Sigmoid colon (tissue), 4 donors: ENCODE results near the gene LMF1.

Experiments used
- EP300 ChIP-seq, 4 donors: sonication (generic); formaldehyde crosslinking; IDR thresholded peaks; one replicate each; pipeline ENCODE4 v1.6.1; 2017; ENCODE audit warnings: antibody characterized with exemption in 4 of 4
- POLR2A ChIP-seq, 2 donors: fragments of 450-650 bp; IDR thresholded peaks; one replicate each; pipeline ENCODE4 v1.6.1; 2016; ENCODE audit warnings: antibody characterized with exemption in 2 of 2, mild to moderate bottlenecking in 2 of 2, moderate library complexity in 2 of 2
- POLR2AphosphoS5 ChIP-seq, 4 donors: sonication (generic); formaldehyde crosslinking; IDR thresholded peaks; one replicate each; pipeline ENCODE4 v1.6.1; 2017; ENCODE audit warnings: antibody characterized with exemption in 4 of 4
- TF ChIP-seq, protein P1 (sequence below), 4 experiments: fragments of 450-650 bp in 3 of 4; fragments of 200-600 bp in 1 of 4; IDR thresholded peaks; one replicate each; pipeline ENCODE4 v1.5.1; 2016 to 2019; ENCODE audit warnings: antibody characterized with exemption in 4 of 4, mild to moderate bottlenecking in 3 of 4, moderate library complexity in 2 of 4

DNA sequence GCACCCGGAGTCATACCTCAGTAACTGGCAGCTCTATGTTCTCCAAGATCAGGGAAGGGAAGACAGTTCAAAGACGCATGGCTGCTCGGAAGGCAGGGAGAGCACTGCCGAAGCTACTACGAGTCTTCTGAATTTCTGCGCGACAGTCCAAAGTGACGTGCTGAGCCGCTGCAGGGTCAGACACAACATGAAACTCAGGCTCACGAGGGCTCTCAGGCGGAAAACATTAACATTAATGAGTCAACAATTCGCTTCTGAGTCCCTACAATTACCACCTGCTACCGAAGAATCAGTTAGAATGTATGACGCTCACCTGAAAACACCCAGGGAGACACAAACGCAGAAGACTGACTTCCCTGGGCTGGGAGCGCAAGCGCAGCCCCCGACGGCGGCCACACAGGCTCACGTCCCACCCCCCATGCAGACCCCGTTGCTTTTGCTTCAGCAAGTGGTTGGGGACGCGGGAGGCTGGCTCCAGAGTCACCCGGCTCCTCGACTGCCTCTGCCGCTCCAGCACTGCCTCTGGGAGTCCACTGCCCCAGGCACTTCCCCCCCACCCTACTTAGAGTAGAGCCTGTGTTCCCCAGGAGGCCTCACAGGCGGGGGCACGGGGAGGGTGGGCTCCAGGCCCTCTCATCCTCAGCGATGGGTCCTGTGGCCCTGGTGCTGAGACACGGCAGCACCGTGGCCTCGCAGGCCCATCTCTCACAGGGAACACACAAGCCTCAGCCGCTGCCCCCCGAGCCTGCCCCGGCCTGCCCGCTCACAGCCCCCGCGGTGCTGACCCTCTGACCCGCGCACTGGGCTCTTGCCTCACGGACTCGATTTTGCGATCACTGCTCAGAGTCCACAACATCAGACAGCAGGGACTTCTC, 38.9 kb downstream of the LMF1 start:
- TF ChIP-seq, protein P1, sequence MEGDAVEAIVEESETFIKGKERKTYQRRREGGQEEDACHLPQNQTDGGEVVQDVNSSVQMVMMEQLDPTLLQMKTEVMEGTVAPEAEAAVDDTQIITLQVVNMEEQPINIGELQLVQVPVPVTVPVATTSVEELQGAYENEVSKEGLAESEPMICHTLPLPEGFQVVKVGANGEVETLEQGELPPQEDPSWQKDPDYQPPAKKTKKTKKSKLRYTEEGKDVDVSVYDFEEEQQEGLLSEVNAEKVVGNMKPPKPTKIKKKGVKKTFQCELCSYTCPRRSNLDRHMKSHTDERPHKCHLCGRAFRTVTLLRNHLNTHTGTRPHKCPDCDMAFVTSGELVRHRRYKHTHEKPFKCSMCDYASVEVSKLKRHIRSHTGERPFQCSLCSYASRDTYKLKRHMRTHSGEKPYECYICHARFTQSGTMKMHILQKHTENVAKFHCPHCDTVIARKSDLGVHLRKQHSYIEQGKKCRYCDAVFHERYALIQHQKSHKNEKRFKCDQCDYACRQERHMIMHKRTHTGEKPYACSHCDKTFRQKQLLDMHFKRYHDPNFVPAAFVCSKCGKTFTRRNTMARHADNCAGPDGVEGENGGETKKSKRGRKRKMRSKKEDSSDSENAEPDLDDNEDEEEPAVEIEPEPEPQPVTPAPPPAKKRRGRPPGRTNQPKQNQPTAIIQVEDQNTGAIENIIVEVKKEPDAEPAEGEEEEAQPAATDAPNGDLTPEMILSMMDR (IDR thresholded peaks at IDR 0.05): no peak
- TF ChIP-seq POLR2A (IDR thresholded peaks at IDR 0.05) (no peak), POLR2AphosphoS5 (IDR thresholded peaks at IDR 0.05) (no peak), EP300 (IDR thresholded peaks at IDR 0.05) (no peak)
